ENCODE data around the gene FUT9.

DNA sequence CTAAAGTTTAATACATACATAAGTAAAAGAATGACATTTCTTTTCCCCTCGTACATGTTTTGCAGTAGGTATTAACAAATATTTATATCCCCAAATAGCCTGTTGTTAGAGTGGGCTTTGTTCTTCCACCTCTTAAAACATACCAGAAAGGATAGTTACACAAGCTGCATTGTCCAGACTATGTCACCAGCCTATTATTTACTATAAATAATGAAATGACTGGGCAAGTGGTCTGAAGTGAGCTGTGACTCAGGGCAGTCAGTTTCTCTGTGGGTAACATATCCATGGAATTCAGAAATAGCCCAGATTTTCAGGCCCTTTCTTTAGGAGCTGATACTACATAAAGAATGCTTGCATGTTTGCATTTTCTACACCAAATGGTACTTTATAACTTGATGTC lies 60.1 kb downstream of the FUT9 start:
- no peak for TF ChIP-seq CTCF (IDR thresholded peaks at IDR 0.05; ENCODE audit: low read depth, low read length, poor library complexity, severe bottlenecking)
- TF ChIP-seq EZH2phosphoT487 (IDR thresholded peaks at IDR 0.05; ENCODE audit: borderline replicate concordance, low read length): no peak

Data from DOHH2 (cell line).